HepG2 (cell line): ENCODE measurements around the gene SMTN. TPM values are rescaled to one million over a fixed set of nuclear protein-coding genes. Genes with fewer than 3 reads are reported as not detected.

Experiments used
- ATAD3A ChIP-seq: sonication (generic); formaldehyde crosslinking; IDR thresholded peaks from 2 replicates; pipeline ENCODE4 v1.4.0; 2020; ENCODE audit warnings: missing genetic modification reagents
- CEBPG ChIP-seq: IDR thresholded peaks from 2 replicates; pipeline ENCODE4 v1.6.1; 2016
- EHMT2 ChIP-seq: fragments of 200-600 bp; sonication (generic); IDR thresholded peaks from 2 replicates; pipeline ENCODE4 v1.7.0; 2017; ENCODE audit warnings: antibody characterized with exemption, low read depth, low read length, borderline replicate concordance
- GATA4 ChIP-seq: sonication (generic); IDR thresholded peaks from 2 replicates; pipeline ENCODE4 v1.6.1; 2016; ENCODE audit warnings: antibody characterized with exemption, low read depth, borderline replicate concordance
- HIC2 ChIP-seq: sonication (generic); formaldehyde crosslinking; IDR thresholded peaks from 2 replicates; pipeline ENCODE4 v1.9.0; 2022; ENCODE audit warnings: low read depth, missing genetic modification reagents
- HMGXB4 ChIP-seq, 2 experiments: sonication (generic) in 1 of 2; formaldehyde crosslinking in 1 of 2; IDR thresholded peaks; 2 replicates each; pipeline versions ENCODE4 v1.4.0 to v1.6.1; 2018 to 2020; ENCODE audit warnings: missing genetic modification reagents in 2 of 2, borderline replicate concordance in 1 of 2, low read depth in 1 of 2, mild to moderate bottlenecking in 1 of 2, missing biosample characterization in 1 of 2
- MBNL3 ChIP-seq: fragments of 250-450 bp; sonication (Bioruptor Pico); conservative IDR thresholded peaks from 2 replicates; pipeline ENCODE4 v1.8.0; 2022; ENCODE audit warnings: mild to moderate bottlenecking, inconsistent platforms
- MED1 ChIP-seq: sonication (generic); formaldehyde crosslinking; IDR thresholded peaks from 2 replicates; pipeline ENCODE4 v1.4.0; 2020; ENCODE audit warnings: missing genetic modification reagents
- MEF2D ChIP-seq: sonication (generic); formaldehyde crosslinking; IDR thresholded peaks from 2 replicates; pipeline ENCODE4 v1.5.1; 2020; ENCODE audit warnings: mild to moderate bottlenecking, missing genetic modification reagents
- PHF21A ChIP-seq: sonication (generic); formaldehyde crosslinking; IDR thresholded peaks from 2 replicates; pipeline ENCODE4 v1.5.0; 2020; ENCODE audit warnings: mild to moderate bottlenecking, missing genetic modification reagents
- PHF5A ChIP-seq: IDR thresholded peaks from one replicate; pipeline ENCODE4 v1.6.1; 2018; ENCODE audit warnings: low read depth, missing genetic modification reagents; ENCODE audit not compliant: unreplicated experiment
- PRPF4 ChIP-seq: fragments of 200-400 bp; formaldehyde crosslinking; IDR thresholded peaks from 2 replicates; pipeline ENCODE4 v1.6.1; 2016; ENCODE audit warnings: low read length, low read depth; ENCODE audit not compliant: poor library complexity, severe bottlenecking
- PTBP1 ChIP-seq: fragments of 200-400 bp; formaldehyde crosslinking; IDR thresholded peaks from 2 replicates; pipeline ENCODE4 v1.6.1; 2018; ENCODE audit warnings: low read length, low read depth; ENCODE audit not compliant: poor library complexity, severe bottlenecking
- RXRB ChIP-seq: IDR thresholded peaks from 2 replicates; pipeline ENCODE4 v1.6.1; 2016; ENCODE audit warnings: borderline replicate concordance, missing genetic modification reagents, missing compliant biosample characterization
- SNAPC2 ChIP-seq: sonication (generic); formaldehyde crosslinking; IDR thresholded peaks from 2 replicates; pipeline ENCODE4 v1.8.1; 2022; ENCODE audit warnings: mild to moderate bottlenecking, missing genetic modification reagents
- SOX5 ChIP-seq: IDR thresholded peaks from 2 replicates; pipeline ENCODE4 v1.6.1; 2016; ENCODE audit warnings: borderline replicate concordance
- TIGD3 ChIP-seq: sonication (generic); formaldehyde crosslinking; IDR thresholded peaks from 2 replicates; pipeline ENCODE4 v1.5.1; 2020; ENCODE audit warnings: mild to moderate bottlenecking, missing genetic modification reagents, borderline replicate concordance
- ZFP36 ChIP-seq: fragments of 150-350 bp; IDR thresholded peaks from 2 replicates; pipeline ENCODE4 v1.6.1; 2018; ENCODE audit warnings: borderline replicate concordance, low read length, low read depth; ENCODE audit not compliant: partially characterized antibody
- ZFP41 ChIP-seq: sonication (generic); formaldehyde crosslinking; IDR thresholded peaks from 2 replicates; pipeline ENCODE4 v1.4.0; 2020; ENCODE audit warnings: mild to moderate bottlenecking, missing genetic modification reagents, borderline replicate concordance
- ZNF124 ChIP-seq: sonication (generic); formaldehyde crosslinking; IDR thresholded peaks from 2 replicates; pipeline ENCODE4 v1.4.0; 2020; ENCODE audit warnings: missing genetic modification reagents
- ZNF275 ChIP-seq: sonication (generic); formaldehyde crosslinking; IDR thresholded peaks from 2 replicates; pipeline ENCODE4 v1.8.0; 2022; ENCODE audit warnings: missing genetic modification reagents, mild to moderate bottlenecking, inconsistent platforms, borderline replicate concordance
- ZNF333 ChIP-seq: sonication (generic); formaldehyde crosslinking; IDR thresholded peaks from 2 replicates; pipeline ENCODE4 v1.4.0; 2020; ENCODE audit warnings: mild to moderate bottlenecking, missing genetic modification reagents, borderline replicate concordance
- ZNF451 ChIP-seq: sonication (generic); formaldehyde crosslinking; IDR thresholded peaks from 2 replicates; pipeline ENCODE4 v1.5.0; 2020; ENCODE audit warnings: mild to moderate bottlenecking, missing genetic modification reagents
- ZNF547 ChIP-seq: sonication (generic); formaldehyde crosslinking; IDR thresholded peaks from 2 replicates; pipeline ENCODE4 v1.5.1; 2020; ENCODE audit warnings: mild to moderate bottlenecking, missing genetic modification reagents
- ZNF879 ChIP-seq: sonication (generic); formaldehyde crosslinking; IDR thresholded peaks from 2 replicates; pipeline ENCODE4 v1.8.1; 2023; ENCODE audit warnings: missing genetic modification reagents
- polyA plus RNA-seq, 8 experiments: library from polyadenylated mRNA; depleted of rRNA in 3 of 8; stranded (reverse) in 7 of 8; unstranded in 1 of 8; fragments of >200 nt; fragmentation: Illumina TruSeq in 4 of 8; extraction: Trizol in 4 of 8; gene quantifications; 2 replicates each; pipeline versions ENCODE4 v1.2.1 to v1.2.3, GENCODE V29; 2011 to 2016; ENCODE audit warnings: low read depth in 4 of 8, missing spikeins in 1 of 8, mixed read lengths in 1 of 8; ENCODE audit not compliant: insufficient read depth in 1 of 8
- total RNA-seq, 5 experiments: library from RNA; depleted of rRNA; stranded (reverse); fragments of >200 nt; fragmentation: Illumina TruSeq; extraction: Trizol; gene quantifications; 2 replicates each; pipeline ENCODE4 v1.2.3, GENCODE V29; 2016; ENCODE audit warnings: low read depth in 1 of 5

SMTN gene
- total and polyA plus RNA-seq, 2 of the 13 experiments (the other 11 are each of a cell fraction or from before 2014, with no cell fraction given), result 14.7 to 26.1 TPM

GRCh38 chr22:31055635-31056159 lies 25.4 kb upstream of the SMTN start (continued):
- TF ChIP-seq HMGXB4 (CRISPR knock-in tag; IDR thresholded peaks at IDR 0.05; ENCODE audit: borderline replicate concordance in 1 of 2, low read depth in 1 of 2) (peak in 1 of 2 experiments; percentile 77; a peak in 1 of 4 replicates), MEF2D (CRISPR knock-in tag) (peak; percentile 86), MBNL3 (no peak), PTBP1 (peak; percentile 89), ZNF879 (CRISPR knock-in tag) (no peak), ZNF275 (CRISPR knock-in tag) (no peak), ATAD3A (CRISPR knock-in tag) (no peak), ZNF451 (no peak), GATA4 (no peak), ZFP41 (no peak), HIC2 (CRISPR knock-in tag) (no peak), ZNF547 (CRISPR knock-in tag) (0 out of 2 replicates have a peak, but pooled peaks have one; percentile 57), PHF21A (peak; percentile 82), PHF5A (CRISPR knock-in tag) (no peak), ZNF124 (CRISPR knock-in tag) (peak; percentile 48; the same call in 1 of the 2 replicates), RXRB (CRISPR knock-in tag) (peak; percentile 89), PRPF4 (no peak), MED1 (peak; percentile 96), SNAPC2 (CRISPR knock-in tag) (0 out of 2 replicates have a peak, but pooled peaks have one; percentile 51), CEBPG (CRISPR knock-in tag) (peak; percentile 99), EHMT2 (peak; percentile 80; the same call in 1 of the 2 replicates), SOX5 (CRISPR knock-in tag) (peak; percentile 91; the same call in 1 of the 2 replicates), ZFP36 (no peak), ZNF333 (CRISPR knock-in tag) (0 out of 2 replicates have a peak, but pooled peaks have one; percentile 39), TIGD3 (no peak)
